HepG2 (cell line): ENCODE data around the gene CDK5RAP2. TPM values are rescaled to one million over a fixed set of nuclear protein-coding genes. Genes with fewer than 3 reads are reported as not detected.

Experiments used
- ATF7-NPFF ChIP-seq: sonication (generic); formaldehyde crosslinking; IDR thresholded peaks from 2 replicates; pipeline ENCODE4 v1.8.1; 2023; ENCODE audit warnings: mild to moderate bottlenecking, low read depth, missing genetic modification reagents, moderate library complexity
- BHLHE40 ChIP-seq: IDR thresholded peaks from 2 replicates; pipeline ENCODE4 v1.6.1; 2011; ENCODE audit warnings: low read length, improper control_type of control experiment
- CBFB ChIP-seq: sonication (generic); formaldehyde crosslinking; IDR thresholded peaks from 2 replicates; pipeline ENCODE4 v1.4.0; 2020; ENCODE audit warnings: missing genetic modification reagents
- CERS6 ChIP-seq: sonication (generic); formaldehyde crosslinking; IDR thresholded peaks from 2 replicates; pipeline ENCODE4 v1.5.0; 2020; ENCODE audit warnings: missing genetic modification reagents
- IRF2 ChIP-seq: IDR thresholded peaks from 2 replicates; pipeline ENCODE4 v1.6.1; 2018; ENCODE audit warnings: missing genetic modification reagents, missing compliant biosample characterization
- PAXIP1 ChIP-seq: sonication (generic); formaldehyde crosslinking; conservative IDR thresholded peaks from 2 replicates; pipeline ENCODE4 v1.4.0; 2020; ENCODE audit warnings: mild to moderate bottlenecking, missing genetic modification reagents, moderate library complexity
- RFXANK ChIP-seq: IDR thresholded peaks from 2 replicates; pipeline ENCODE4 v1.6.1; 2016
- SKIL ChIP-seq: sonication (generic); formaldehyde crosslinking; IDR thresholded peaks from 2 replicates; pipeline ENCODE4 v1.8.0; 2022; ENCODE audit warnings: missing genetic modification reagents, mild to moderate bottlenecking, moderate library complexity, borderline replicate concordance
- SP140L ChIP-seq: sonication (generic); formaldehyde crosslinking; IDR thresholded peaks from 2 replicates; pipeline ENCODE4 v1.4.0; 2020; ENCODE audit warnings: missing genetic modification reagents, borderline replicate concordance
- ZNF124 ChIP-seq: sonication (generic); formaldehyde crosslinking; IDR thresholded peaks from 2 replicates; pipeline ENCODE4 v1.4.0; 2020; ENCODE audit warnings: missing genetic modification reagents
- ZNF414 ChIP-seq: sonication (generic); formaldehyde crosslinking; IDR thresholded peaks from 2 replicates; pipeline ENCODE4 v1.5.0; 2020; ENCODE audit warnings: missing genetic modification reagents
- ZNF510 ChIP-seq: sonication (generic); formaldehyde crosslinking; IDR thresholded peaks from 2 replicates; pipeline ENCODE4 v1.4.0; 2020; ENCODE audit warnings: low read depth, mild to moderate bottlenecking, missing genetic modification reagents
- ZNF512B ChIP-seq: sonication (generic); formaldehyde crosslinking; IDR thresholded peaks from 2 replicates; pipeline ENCODE4 v1.5.1; 2020; ENCODE audit warnings: missing genetic modification reagents, mild to moderate bottlenecking, borderline replicate concordance
- ZNF552 ChIP-seq: sonication (generic); formaldehyde crosslinking; IDR thresholded peaks from 2 replicates; pipeline ENCODE4 v1.9.0; 2022; ENCODE audit warnings: missing genetic modification reagents, mild to moderate bottlenecking, borderline replicate concordance
- ZNF598 ChIP-seq: sonication (generic); formaldehyde crosslinking; IDR thresholded peaks from 2 replicates; pipeline ENCODE4 v1.5.1; 2020; ENCODE audit warnings: mild to moderate bottlenecking, missing genetic modification reagents, borderline replicate concordance
- ZNF788 ChIP-seq: sonication (generic); formaldehyde crosslinking; IDR thresholded peaks from 2 replicates; pipeline ENCODE4 v1.5.0; 2020; ENCODE audit warnings: mild to moderate bottlenecking, missing genetic modification reagents, borderline replicate concordance
- polyA plus RNA-seq, 8 experiments: library from polyadenylated mRNA; depleted of rRNA in 3 of 8; stranded (reverse) in 7 of 8; unstranded in 1 of 8; fragments of >200 nt; fragmentation: Illumina TruSeq in 4 of 8; extraction: Trizol in 4 of 8; gene quantifications; 2 replicates each; pipeline versions ENCODE4 v1.2.1 to v1.2.3, GENCODE V29; 2011 to 2016; ENCODE audit warnings: low read depth in 4 of 8, missing spikeins in 1 of 8, mixed read lengths in 1 of 8; ENCODE audit not compliant: insufficient read depth in 1 of 8
- total RNA-seq, 5 experiments: library from RNA; depleted of rRNA; stranded (reverse); fragments of >200 nt; fragmentation: Illumina TruSeq; extraction: Trizol; gene quantifications; 2 replicates each; pipeline ENCODE4 v1.2.3, GENCODE V29; 2016; ENCODE audit warnings: low read depth in 1 of 5

Gene CDK5RAP2
- total and polyA plus RNA-seq, 2 of the 13 experiments (the other 11 are each of a cell fraction or from before 2014, with no cell fraction given), result 31.8 to 42.2 TPM

- TF ChIP-seq ZNF512B (CRISPR knock-in tag), result no peak
- TF ChIP-seq PAXIP1 (CRISPR knock-in tag), result peak; percentile 80
- TF ChIP-seq ZNF598 (CRISPR knock-in tag), result no peak
- no peak for TF ChIP-seq ZNF124 (CRISPR knock-in tag)
- TF ChIP-seq ZNF788 (CRISPR knock-in tag), result no peak; the same call in 1 of the 2 replicates
- no peak for TF ChIP-seq IRF2 (CRISPR knock-in tag)
- TF ChIP-seq ZNF552, result no peak
- TF ChIP-seq SKIL, result 0 out of 2 replicates have a peak, but pooled peaks have one; percentile 15
- TF ChIP-seq SP140L, result 0 out of 2 replicates have a peak, but pooled peaks have one; percentile 71
- TF ChIP-seq CERS6 (CRISPR knock-in tag), result no peak
- TF ChIP-seq RFXANK, result no peak
- no peak; the same call in 1 of the 2 replicates for TF ChIP-seq ZNF414 (CRISPR knock-in tag)
- TF ChIP-seq BHLHE40, result no peak
- TF ChIP-seq ATF7-NPFF, result no peak
- TF ChIP-seq ZNF510, result 0 out of 2 replicates have a peak, but pooled peaks have one; percentile 8
- TF ChIP-seq CBFB, result 0 out of 2 replicates have a peak, but pooled peaks have one; percentile 19
These were observed 193.4 kb downstream of the CDK5RAP2 start (continued) for GRCh38 chr9:120386390-120387131.
